ENCODE results near the gene BCDIN3D. TPM values are rescaled to one million over a fixed set of nuclear protein-coding genes. Genes with fewer than 3 reads are reported as not detected.

Gene BCDIN3D
- total RNA-seq, 4 donors from 2014 or later, result 3.2 to 7.4 (median 6.3) TPM

GRCh38 chr12:49823350-49823749 is 19.6 kb downstream of the BCDIN3D start:
- H3K4me3 ChIP-seq (ENCODE audit: low read depth, poor library complexity, severe bottlenecking), result no peak overlapping the region
- TF ChIP-seq, protein P1, sequence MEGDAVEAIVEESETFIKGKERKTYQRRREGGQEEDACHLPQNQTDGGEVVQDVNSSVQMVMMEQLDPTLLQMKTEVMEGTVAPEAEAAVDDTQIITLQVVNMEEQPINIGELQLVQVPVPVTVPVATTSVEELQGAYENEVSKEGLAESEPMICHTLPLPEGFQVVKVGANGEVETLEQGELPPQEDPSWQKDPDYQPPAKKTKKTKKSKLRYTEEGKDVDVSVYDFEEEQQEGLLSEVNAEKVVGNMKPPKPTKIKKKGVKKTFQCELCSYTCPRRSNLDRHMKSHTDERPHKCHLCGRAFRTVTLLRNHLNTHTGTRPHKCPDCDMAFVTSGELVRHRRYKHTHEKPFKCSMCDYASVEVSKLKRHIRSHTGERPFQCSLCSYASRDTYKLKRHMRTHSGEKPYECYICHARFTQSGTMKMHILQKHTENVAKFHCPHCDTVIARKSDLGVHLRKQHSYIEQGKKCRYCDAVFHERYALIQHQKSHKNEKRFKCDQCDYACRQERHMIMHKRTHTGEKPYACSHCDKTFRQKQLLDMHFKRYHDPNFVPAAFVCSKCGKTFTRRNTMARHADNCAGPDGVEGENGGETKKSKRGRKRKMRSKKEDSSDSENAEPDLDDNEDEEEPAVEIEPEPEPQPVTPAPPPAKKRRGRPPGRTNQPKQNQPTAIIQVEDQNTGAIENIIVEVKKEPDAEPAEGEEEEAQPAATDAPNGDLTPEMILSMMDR (IDR thresholded peaks at IDR 0.05), result no peak
- TF ChIP-seq POLR2A (IDR thresholded peaks at IDR 0.05), result no peak
- 100% methylated on average over 1 of the region's 1 CpG for WGBS, 2 donors
- intact Hi-C loops (cut with DNase I; ENCODE audit: low total_unique reads), result no loop called here
- DNase-seq (ENCODE audit: low spot score in 2 of 2), result no peak

DNA sequence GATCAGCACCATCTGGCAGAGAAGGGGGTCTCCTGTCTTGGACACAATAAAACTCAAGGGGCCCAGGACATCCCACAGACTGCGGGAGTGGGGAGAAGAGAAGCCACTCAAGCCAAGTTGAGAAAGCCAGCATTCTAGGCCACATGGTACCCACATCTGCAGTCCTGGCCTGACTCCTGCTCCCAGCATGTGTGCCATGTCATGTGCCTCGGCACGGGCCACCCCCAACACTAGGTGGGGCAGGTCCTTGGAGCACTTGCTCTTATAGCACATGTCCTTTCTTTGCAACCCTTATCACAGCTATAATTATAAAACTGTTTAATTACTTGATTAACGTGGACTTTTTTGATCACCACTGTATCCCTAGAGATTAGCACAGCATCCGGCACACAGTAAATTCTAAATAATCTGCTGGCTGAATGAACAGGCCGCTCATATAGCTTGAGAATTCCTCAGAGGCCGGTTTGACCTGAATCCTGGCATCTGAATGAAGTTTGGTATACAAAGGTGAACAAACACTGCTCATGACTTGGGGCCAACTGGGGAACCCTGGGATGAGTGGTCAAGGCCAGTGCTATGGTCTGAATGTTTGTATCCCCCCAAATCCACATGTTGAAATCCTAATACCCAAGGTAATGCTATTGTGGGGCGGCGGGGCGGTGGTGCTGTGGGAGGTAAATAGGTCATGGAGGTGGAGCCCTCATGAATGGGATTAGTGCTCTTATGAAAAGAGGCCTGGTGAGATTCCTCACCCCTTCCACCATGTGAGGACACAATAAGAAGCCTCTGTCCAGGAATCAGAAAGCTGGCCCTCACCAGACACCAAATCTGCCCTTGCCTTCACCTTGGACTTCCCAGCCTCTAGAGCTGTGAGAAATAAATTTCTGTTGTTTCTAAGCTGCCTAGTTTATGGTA is 21.3 kb downstream of the BCDIN3D start:
- DNase-seq (ENCODE audit: low spot score in 2 of 2), result peak in 1 of 2 donors; percentile 80
- WGBS, 2 donors, result 79 to 81% methylated on average over 10 of the region's 10 CpGs
- H3K4me3 ChIP-seq (ENCODE audit: low read depth, poor library complexity, severe bottlenecking), result no peak overlapping the region
- TF ChIP-seq POLR2A (IDR thresholded peaks at IDR 0.05), result no peak
- TF ChIP-seq, protein P1 (IDR thresholded peaks at IDR 0.05), result no peak
- intact Hi-C loops (cut with DNase I; ENCODE audit: low total_unique reads), result no loop called here

- DNase-seq (ENCODE audit: low spot score in 2 of 2), result no peak
- intact Hi-C loops (cut with DNase I; ENCODE audit: low total_unique reads), result no loop called here
- 51 to 63% methylated on average over 2 of the region's 2 CpGs for WGBS, 2 donors
- no peak overlapping the region for H3K4me3 ChIP-seq (ENCODE audit: low read depth, poor library complexity, severe bottlenecking)
- no peak for TF ChIP-seq POLR2A (IDR thresholded peaks at IDR 0.05)
- TF ChIP-seq, protein P1 (IDR thresholded peaks at IDR 0.05), result no peak
Observed at GRCh38 chr12:49819786-49820185, 23.1 kb downstream of the BCDIN3D start.

GRCh38 chr12:49818241-49818895 is 24.5 kb downstream of the BCDIN3D start:
- H3K4me3 ChIP-seq (ENCODE audit: low read depth, poor library complexity, severe bottlenecking), result no peak overlapping the region
- intact Hi-C loops (cut with DNase I; ENCODE audit: low total_unique reads), result no loop called here
- WGBS, 2 donors, result 76 to 78% methylated on average over 7 of the region's 7 CpGs
- no peak for DNase-seq (ENCODE audit: low spot score in 2 of 2)
- TF ChIP-seq, protein P1 (IDR thresholded peaks at IDR 0.05), result no peak

DNA sequence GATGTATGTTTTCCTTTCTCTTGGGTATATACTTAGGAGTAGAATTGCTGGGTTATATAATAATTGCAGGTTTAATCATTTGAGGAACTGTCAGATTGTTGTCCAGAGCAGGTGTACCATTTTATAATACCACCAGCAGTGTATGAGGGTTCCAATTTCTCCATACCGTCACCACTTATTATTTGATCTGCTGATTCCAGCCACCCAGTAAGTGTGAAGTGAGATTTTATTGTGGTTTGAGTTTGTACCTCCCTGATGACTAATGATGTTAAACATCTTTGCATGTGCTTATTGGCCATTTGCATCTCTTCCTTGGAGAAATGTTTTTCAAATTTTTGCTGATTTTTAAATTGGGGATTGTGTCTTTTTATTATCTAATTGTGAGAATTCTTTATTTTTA is 29.8 kb downstream of the BCDIN3D start:
- TF ChIP-seq POLR2A (IDR thresholded peaks at IDR 0.05), result no peak
- no peak overlapping the region for H3K4me3 ChIP-seq (ENCODE audit: low read depth, poor library complexity, severe bottlenecking)
- DNase-seq (ENCODE audit: low spot score in 2 of 2), result no peak
- intact Hi-C loops (cut with DNase I; ENCODE audit: low total_unique reads), result no loop called here
- 79 to 80% methylated on average over 1 of the region's 1 CpG for WGBS, 2 donors

DNA sequence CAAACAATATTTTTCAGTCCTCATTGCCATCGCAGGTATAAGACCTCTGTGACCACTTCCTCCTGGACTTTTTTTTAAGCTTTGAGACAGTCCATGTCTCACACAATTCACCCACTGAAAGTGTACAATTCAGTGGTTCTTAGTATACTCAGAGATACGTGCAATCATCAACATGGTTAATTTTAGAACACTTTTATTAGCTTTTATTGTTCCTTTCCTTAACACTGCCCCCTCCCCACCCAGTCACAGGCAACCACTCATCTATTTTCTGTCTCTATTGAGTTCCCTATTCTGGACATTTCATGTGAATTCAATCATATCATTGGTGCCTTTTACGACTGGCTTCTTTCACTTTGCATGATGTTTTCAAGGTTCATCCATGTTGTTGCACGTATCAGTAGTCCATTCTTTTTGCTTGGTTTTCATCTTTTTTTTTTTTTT is 30.9 kb downstream of the BCDIN3D start:
- 83 to 85% methylated on average over 4 of the region's 4 CpGs for WGBS, 2 donors
- intact Hi-C loops (cut with DNase I; ENCODE audit: low total_unique reads), result no loop called here
- H3K4me3 ChIP-seq (ENCODE audit: low read depth, poor library complexity, severe bottlenecking), result no peak overlapping the region
- no peak for TF ChIP-seq POLR2A (IDR thresholded peaks at IDR 0.05)
- TF ChIP-seq, protein P1 (IDR thresholded peaks at IDR 0.05), result no peak
- DNase-seq (ENCODE audit: low spot score in 2 of 2), result no peak
